CD4-positive, alpha-beta memory T cell (primary cell): ENCODE data around the gene KIAA0232. TPM values are rescaled to one million over a fixed set of nuclear protein-coding genes. Genes with fewer than 3 reads are reported as not detected.

Experiments
- CTCF ChIA-PET: fragments of 350-600 bp; sonication (Branson Sonifier 250); formaldehyde crosslinking; loops from one replicate; lab custom pipeline; 2021; ENCODE audit warnings: inconsistent platforms; ENCODE audit not compliant: partially characterized antibody; lab: Charles Lee
- POLR2A ChIA-PET: fragments of 350-600 bp; sonication (Branson Sonifier 250); formaldehyde crosslinking; loops from one replicate; lab custom pipeline; 2021; ENCODE audit not compliant: partially characterized antibody; lab: Charles Lee
- DNase-seq, 5 donors: peaks; one replicate each; pipeline versions ENCODE4 v3.0.0 to v3.0.0-alpha.2; 2020 to 2022; ENCODE audit warnings: mixed read lengths in 1 of 5
- H3K27ac ChIP-seq: one replicate; pipeline ENCODE4 v1.7.0; 2013; ENCODE audit warnings: low read depth, low read length
- H3K27me3 ChIP-seq: 2 replicates; pipeline ENCODE4 v1.7.0; 2013; ENCODE audit warnings: mild to moderate bottlenecking, low read length, moderate library complexity; ENCODE audit not compliant: insufficient read depth
- H3K36me3 ChIP-seq: 2 replicates; pipeline ENCODE4 v1.7.0; 2013; ENCODE audit warnings: mild to moderate bottlenecking, low read length, moderate library complexity; ENCODE audit not compliant: insufficient read depth
- H3K4me1 ChIP-seq: 2 replicates; pipeline ENCODE4 v1.7.0; 2013; ENCODE audit warnings: mild to moderate bottlenecking, low read length, moderate library complexity; ENCODE audit not compliant: insufficient read depth
- H3K4me3 ChIP-seq, 2 donors: one replicate each; pipeline ENCODE4 v1.7.0; 2013; ENCODE audit warnings: low read length in 2 of 2, mild to moderate bottlenecking in 1 of 2
- H3K9me3 ChIP-seq, 2 donors: one replicate each; pipeline ENCODE4 v1.7.0; 2013; ENCODE audit warnings: low read length in 2 of 2, control low read depth in 1 of 2; ENCODE audit not compliant: control insufficient read depth in 1 of 2
- H3K27ac Mint-ChIP-seq, 7 donors: one replicate each; pipeline ENCODE4 v1.8.0; 2020 to 2021; ENCODE audit warnings: mixed read lengths in 7 of 7, mild to moderate bottlenecking in 6 of 7, inconsistent platforms in 3 of 7, moderate library complexity in 3 of 7
- H3K27me3 Mint-ChIP-seq, 2 donors: one replicate each; pipeline ENCODE4 v1.8.0; 2020 to 2021; ENCODE audit warnings: mixed read lengths in 2 of 2
- H3K36me3 Mint-ChIP-seq, 2 donors: one replicate each; pipeline ENCODE4 v1.8.0; 2020 to 2021; ENCODE audit warnings: mixed read lengths in 2 of 2, inconsistent platforms in 1 of 2, mild to moderate bottlenecking in 1 of 2
- H3K4me1 Mint-ChIP-seq, 4 donors: one replicate each; pipeline ENCODE4 v1.8.0; 2020 to 2021; ENCODE audit warnings: mixed read lengths in 4 of 4, mild to moderate bottlenecking in 1 of 4
- H3K4me3 Mint-ChIP-seq, 8 donors: one replicate each; pipeline ENCODE4 v1.8.0; 2020 to 2021; ENCODE audit warnings: mixed read lengths in 8 of 8, mild to moderate bottlenecking in 7 of 8, moderate library complexity in 6 of 8, inconsistent platforms in 3 of 8
- H3K9me3 Mint-ChIP-seq, 8 donors: one replicate each; pipeline ENCODE4 v1.8.0; 2020 to 2021; ENCODE audit warnings: mixed read lengths in 8 of 8, mild to moderate bottlenecking in 5 of 8, inconsistent platforms in 3 of 8, moderate library complexity in 1 of 8
- intact Hi-C: fragments of 100-400 bp; cut with micrococcal nuclease; formaldehyde crosslinking; loops from one replicate; pipeline ENCODE4 v1.15.1; 2023
- polyA plus RNA-seq, 2 donors: library from polyadenylated mRNA; unstranded; fragments of 300-500 nt; fragmentation: Illumina TruSeq; gene quantifications; one replicate each; pipeline ENCODE4 v1.2.3, GENCODE V29; 2021
- total RNA-seq, 2 experiments: library from RNA; stranded (reverse); gene quantifications; one replicate each; pipeline ENCODE4 v1.2.3, GENCODE V29; 2021

The KIAA0232 gene
- total and polyA plus RNA-seq, 4 experiments from 2014 or later, result 6.8 to 24.0 (median 16.0) TPM

DNA sequence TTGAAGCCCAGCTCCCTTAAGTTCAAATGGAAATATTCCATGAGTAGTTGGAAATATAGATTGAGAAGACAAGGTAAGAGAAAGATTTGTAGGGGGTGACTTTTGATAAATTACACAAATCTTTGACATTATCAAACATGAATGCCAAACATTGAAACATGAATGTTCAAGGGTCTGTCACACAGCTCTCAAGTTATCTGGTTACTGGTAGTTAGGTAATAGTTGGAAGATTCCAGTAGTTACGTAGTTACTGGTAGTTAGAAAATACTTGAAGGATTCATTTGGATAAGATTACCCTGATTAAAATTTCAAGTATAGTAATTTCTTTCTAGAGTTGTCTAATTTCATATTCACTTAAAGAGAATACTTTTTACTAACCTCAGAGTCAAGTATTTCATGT lies 20.7 kb downstream of the KIAA0232 start:
- Mint-ChIP-seq H3K27me3 (no peaks in the 10 kb centered on the region), H3K27ac (peak overlapping the region in 1 of 7 donors; percentile 31), H3K4me1 (peaks cover 20 to 42% (median 32%) of the 10 kb centered on the region in 4 donors), H3K4me3 (no peak overlapping the region), H3K9me3 (no peaks in the 10 kb centered on the region), H3K36me3 (peaks cover 4 to 18% of the 10 kb centered on the region in 2 donors)
- DNase-seq, result no peak
- intact Hi-C loops, result no loop called here
- Histone ChIP-seq H3K27ac (no peak overlapping the region), H3K4me1 (peaks cover 18% of the 10 kb centered on the region), H3K36me3 (no peaks in the 10 kb centered on the region), H3K27me3 (no peaks in the 10 kb centered on the region), H3K9me3 (no peaks in the 10 kb centered on the region), H3K4me3 (no peak overlapping the region)
- ChIA-PET CTCF (no interaction called here), POLR2A (interaction anchor here (0.8 kb wide), 1 partner anchor 9 kb away, joined by 3 read pairs; no protein-coding TSS in a partner anchor)

DNA sequence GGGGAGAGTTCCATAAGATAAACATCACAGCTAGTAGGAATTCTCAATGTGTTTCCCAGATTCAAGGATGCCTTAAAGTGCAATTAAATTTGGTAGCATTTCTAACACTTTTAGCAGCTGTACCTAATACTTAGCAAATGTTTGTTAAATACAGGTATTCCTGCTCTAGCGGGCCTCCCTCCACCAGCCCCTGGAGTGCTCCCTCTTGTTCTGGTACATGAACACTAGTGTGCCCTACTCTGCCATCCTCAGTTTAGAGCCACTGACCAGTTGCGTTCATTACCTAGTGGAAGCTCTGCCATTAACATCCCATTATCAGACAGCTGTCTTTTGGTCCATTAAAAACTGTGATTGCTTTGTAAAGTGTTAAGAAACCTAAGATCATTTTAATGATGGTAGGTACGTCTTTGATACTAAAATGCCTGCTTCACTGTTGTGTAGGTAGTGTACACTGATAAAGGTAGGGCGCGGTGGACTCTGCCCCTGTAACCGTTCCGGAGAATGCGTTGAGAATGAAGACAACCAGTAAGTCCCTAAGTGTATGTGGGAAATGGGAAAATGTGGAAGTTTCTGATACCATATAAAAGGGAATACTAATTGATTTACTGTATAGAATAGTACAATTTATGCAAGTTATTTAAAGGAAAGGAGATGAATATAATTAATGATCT lies 21.7 kb downstream of the KIAA0232 start:
- no peaks in the 10 kb centered on the region for H3K27me3 ChIP-seq
- Mint-ChIP-seq H3K27me3 (no peaks in the 10 kb centered on the region), H3K4me3 (no peak overlapping the region), H3K4me1 (peaks cover 15 to 38% (median 28%) of the 10 kb centered on the region in 4 donors), H3K9me3 (no peaks in the 10 kb centered on the region), H3K36me3 (peaks cover 4 to 14% of the 10 kb centered on the region in 2 donors), H3K27ac (no peak overlapping the region)
- H3K27ac ChIP-seq, result no peak overlapping the region
- H3K4me1 ChIP-seq, result peaks cover 18% of the 10 kb centered on the region
- no peak for DNase-seq
- no peaks in the 10 kb centered on the region for H3K36me3 ChIP-seq
- POLR2A ChIA-PET, result no interaction called here
- CTCF ChIA-PET, result no interaction called here
- intact Hi-C loops, result no loop called here
- no peaks in the 10 kb centered on the region for H3K9me3 ChIP-seq
- H3K4me3 ChIP-seq, result no peak overlapping the region

DNA sequence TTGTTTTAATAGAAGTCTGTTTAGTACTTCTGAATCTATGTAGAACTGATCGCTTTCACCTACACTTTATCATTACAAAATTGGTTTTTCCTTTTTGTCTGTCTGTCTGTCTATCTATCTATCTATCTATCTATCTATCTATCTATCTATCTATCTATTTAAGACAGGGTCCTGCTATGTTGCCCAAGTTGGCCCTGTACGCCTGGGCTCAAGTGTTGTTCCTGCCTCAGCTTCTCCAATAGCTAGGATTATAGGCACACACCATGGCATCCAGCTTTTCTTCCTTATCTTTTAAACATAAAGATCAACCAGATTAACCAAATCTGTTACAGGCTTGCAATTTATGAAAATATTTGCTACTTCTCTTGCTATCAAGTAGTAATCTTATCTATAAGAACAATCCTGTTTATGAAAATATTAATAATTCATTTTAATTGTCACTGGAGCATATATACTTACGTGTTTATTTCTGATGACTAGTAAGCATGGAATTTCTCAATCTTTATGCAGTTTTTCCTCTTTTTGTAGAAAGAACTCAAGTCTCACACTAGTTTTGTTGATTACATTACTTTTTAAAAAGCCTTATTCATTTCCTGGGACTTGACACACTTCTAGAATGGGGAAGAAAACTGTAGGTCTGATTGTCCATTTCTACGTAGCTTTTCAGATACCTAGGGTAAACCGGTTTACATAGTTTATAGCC lies 24.5 kb downstream of the KIAA0232 start:
- peaks cover 18% of the 10 kb centered on the region for H3K4me1 ChIP-seq
- H3K9me3 Mint-ChIP-seq, result peaks cover 0 to 1% (median 0%) of the 10 kb centered on the region in 8 donors
- no peaks in the 10 kb centered on the region for H3K36me3 ChIP-seq
- peaks cover 8 to 10% of the 10 kb centered on the region in 2 donors for H3K36me3 Mint-ChIP-seq
- DNase-seq, result no peak
- H3K27me3 ChIP-seq, result no peaks in the 10 kb centered on the region
- H3K27ac ChIP-seq, result no peak overlapping the region
- peaks cover 21 to 36% (median 30%) of the 10 kb centered on the region in 4 donors for H3K4me1 Mint-ChIP-seq
- H3K27me3 Mint-ChIP-seq, result no peaks in the 10 kb centered on the region
- ChIA-PET POLR2A (no interaction called here), CTCF (interaction anchor here (1.0 to 2.1 kb wide), 3 partner anchors 66 to 92 kb away, joined by 3 to 5 read pairs (median 4); no protein-coding TSS in a partner anchor)
- H3K4me3 Mint-ChIP-seq, result no peak overlapping the region
- H3K4me3 ChIP-seq, result no peak overlapping the region
- H3K9me3 ChIP-seq, result no peaks in the 10 kb centered on the region
- intact Hi-C loops, result no loop called here
- H3K27ac Mint-ChIP-seq, result no peak overlapping the region

DNA sequence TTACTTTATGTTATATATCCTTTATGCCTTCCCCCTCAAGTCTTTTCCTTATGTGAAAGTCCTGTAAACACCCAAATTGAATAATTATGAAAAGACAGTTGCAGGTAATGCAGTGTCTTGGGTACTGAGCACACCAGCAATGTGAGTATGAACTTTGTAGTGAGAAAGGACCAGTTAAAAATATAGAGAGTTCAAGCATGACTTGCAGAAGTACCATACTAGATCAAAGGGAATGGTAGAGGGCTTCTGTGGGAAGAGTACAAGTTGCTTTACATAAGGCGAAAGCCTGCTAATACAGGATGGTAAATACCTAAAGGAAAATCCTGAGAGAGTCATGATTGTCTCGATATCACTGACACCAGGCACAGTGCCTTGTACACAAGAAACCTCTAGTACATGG lies 25.7 kb downstream of the KIAA0232 start:
- no peak for DNase-seq
- peaks cover 17 to 29% (median 26%) of the 10 kb centered on the region in 4 donors for H3K4me1 Mint-ChIP-seq
- POLR2A ChIA-PET, result no interaction called here

DNA sequence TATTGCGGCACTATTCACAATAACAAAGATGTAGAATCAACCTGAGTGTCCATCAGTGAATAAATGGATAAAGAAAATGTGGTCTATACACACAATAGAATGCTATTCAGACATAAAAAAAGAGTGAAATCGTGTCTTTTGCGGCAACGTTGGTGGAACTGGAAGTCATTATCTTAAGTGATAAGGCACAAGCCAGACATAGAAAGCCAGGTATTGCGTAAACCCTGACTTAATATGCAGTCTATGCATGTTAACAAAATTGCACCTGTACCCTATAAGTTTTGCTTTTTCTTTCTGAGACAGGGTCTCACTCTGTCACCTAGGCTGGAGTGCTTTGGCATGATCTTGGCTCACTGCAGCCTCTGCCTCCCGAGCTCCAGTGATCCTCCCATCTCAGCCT lies 28.6 kb downstream of the KIAA0232 start:
- peaks cover 5% of the 10 kb centered on the region for H3K4me1 ChIP-seq
- ChIA-PET CTCF (no interaction called here), POLR2A (no interaction called here)

More for the DNA sequence above, 25.7 kb downstream of the KIAA0232 start:
- peaks cover 4 to 7% of the 10 kb centered on the region in 2 donors for H3K36me3 Mint-ChIP-seq
- intact Hi-C loops, result no loop called here
- H3K27me3 Mint-ChIP-seq, result no peaks in the 10 kb centered on the region
- peaks cover 0 to 1% (median 0%) of the 10 kb centered on the region in 8 donors for H3K9me3 Mint-ChIP-seq
- CTCF ChIA-PET, result interaction anchor here (1.0 kb wide), 1 partner anchor 66 kb away, joined by 3 read pairs; no protein-coding TSS in a partner anchor
- H3K36me3 ChIP-seq, result no peaks in the 10 kb centered on the region
- H3K4me3 Mint-ChIP-seq, result no peak overlapping the region
- peaks cover 17% of the 10 kb centered on the region for H3K4me1 ChIP-seq
- no peaks in the 10 kb centered on the region for H3K9me3 ChIP-seq
- peak overlapping the region in 1 of 7 donors; percentile 57 for H3K27ac Mint-ChIP-seq
- H3K27ac ChIP-seq, result no peak overlapping the region
- H3K27me3 ChIP-seq, result no peaks in the 10 kb centered on the region
- no peak overlapping the region for H3K4me3 ChIP-seq

DNA sequence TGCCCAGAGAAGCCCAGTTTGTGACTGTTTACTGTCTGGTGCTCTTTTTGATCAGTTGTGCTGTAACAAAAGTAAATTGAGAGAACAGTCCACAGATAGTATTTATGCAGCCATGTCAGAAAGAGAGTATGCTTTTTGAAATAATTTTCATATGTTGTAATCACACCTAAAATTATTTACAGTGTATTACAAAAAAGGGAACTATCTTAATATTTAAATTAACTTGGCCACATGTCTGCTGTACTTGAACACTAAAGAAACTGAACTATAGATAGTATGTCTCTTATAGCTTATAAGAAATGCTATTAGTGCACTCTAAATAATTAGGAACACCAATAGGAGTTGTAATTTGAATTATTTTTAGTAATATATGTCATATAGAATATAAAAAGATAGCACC lies 30.2 kb downstream of the KIAA0232 start:
- no peak for DNase-seq
- ChIA-PET CTCF (interaction anchor here (1.4 kb wide), 1 partner anchor 61 kb away, joined by 4 read pairs; no protein-coding TSS in a partner anchor), POLR2A (no interaction called here)
- H3K4me3 ChIP-seq, result no peak overlapping the region
- peaks cover 18 to 34% (median 30%) of the 10 kb centered on the region in 4 donors for H3K4me1 Mint-ChIP-seq
- H3K27ac ChIP-seq, result no peak overlapping the region
- H3K4me3 Mint-ChIP-seq, result no peak overlapping the region
- no peaks in the 10 kb centered on the region for H3K9me3 ChIP-seq
- no peaks in the 10 kb centered on the region for H3K27me3 ChIP-seq
- peaks cover 5% of the 10 kb centered on the region for H3K4me1 ChIP-seq
- no peak overlapping the region for H3K27ac Mint-ChIP-seq
- intact Hi-C loops, result no loop called here
- H3K36me3 Mint-ChIP-seq, result peaks cover 11 to 17% of the 10 kb centered on the region in 2 donors
- H3K27me3 Mint-ChIP-seq, result no peaks in the 10 kb centered on the region
- H3K36me3 ChIP-seq, result no peaks in the 10 kb centered on the region
- H3K9me3 Mint-ChIP-seq, result peaks cover 0 to 1% (median 0%) of the 10 kb centered on the region in 8 donors

More for the DNA sequence above, 28.6 kb downstream of the KIAA0232 start:
- Mint-ChIP-seq H3K4me1 (peaks cover 19 to 33% (median 29%) of the 10 kb centered on the region in 4 donors), H3K36me3 (peaks cover 4 to 10% of the 10 kb centered on the region in 2 donors), H3K9me3 (peaks cover 0 to 1% (median 0%) of the 10 kb centered on the region in 8 donors), H3K4me3 (no peak overlapping the region), H3K27ac (no peak overlapping the region), H3K27me3 (no peaks in the 10 kb centered on the region)
- Histone ChIP-seq H3K36me3 (no peaks in the 10 kb centered on the region), H3K4me3 (no peak overlapping the region), H3K27me3 (no peaks in the 10 kb centered on the region), H3K27ac (no peak overlapping the region), H3K9me3 (no peaks in the 10 kb centered on the region)
- no peak for DNase-seq
- intact Hi-C loops, result no loop called here

DNA sequence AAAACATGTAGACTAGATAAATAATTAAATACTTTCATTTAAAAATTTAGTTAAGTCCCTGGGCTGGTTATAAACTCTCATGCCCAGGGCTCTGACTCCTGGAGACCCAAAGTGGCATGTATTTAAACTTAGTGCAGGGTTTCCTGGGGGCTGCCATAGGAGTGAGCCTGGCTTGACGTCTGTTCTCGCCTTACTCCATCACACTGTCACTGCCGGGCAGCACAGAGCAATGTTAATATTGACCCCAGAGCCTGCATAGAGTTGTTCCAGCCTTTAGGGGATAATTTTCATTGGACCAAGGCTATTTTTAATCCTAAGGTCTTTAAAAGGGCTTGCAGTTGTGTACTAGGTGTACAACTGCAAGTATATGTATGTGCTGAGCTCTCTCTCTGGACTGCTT lies 31.2 kb downstream of the KIAA0232 start:
- Mint-ChIP-seq H3K27me3 (no peaks in the 10 kb centered on the region), H3K36me3 (peaks cover 17 to 24% of the 10 kb centered on the region in 2 donors), H3K9me3 (peaks cover 0 to 7% (median 3%) of the 10 kb centered on the region in 8 donors), H3K27ac (peak overlapping the region in 1 of 7 donors; percentile 18), H3K4me3 (no peak overlapping the region), H3K4me1 (peaks cover 18 to 34% (median 26%) of the 10 kb centered on the region in 4 donors)
- H3K36me3 ChIP-seq, result no peaks in the 10 kb centered on the region
- no peaks in the 10 kb centered on the region for H3K27me3 ChIP-seq
- no peak overlapping the region for H3K4me3 ChIP-seq
- POLR2A ChIA-PET, result no interaction called here
- no peak overlapping the region for H3K27ac ChIP-seq
- H3K9me3 ChIP-seq, result no peaks in the 10 kb centered on the region
- intact Hi-C loops, result no loop called here
- peaks cover 5% of the 10 kb centered on the region for H3K4me1 ChIP-seq
- CTCF ChIA-PET, result no interaction called here
- DNase-seq, result no peak
